ENCODE results near the gene PCDHB3.
A peak's percentile ranks its signal among the peaks of the same experiment; 100 is the strongest.
"Not testable (repeated sequence)": the region's sequence is repeated elsewhere in the genome, so short reads cannot be mapped to it uniquely, and the experiment has no call there.

PCDHB3 gene

DNA sequence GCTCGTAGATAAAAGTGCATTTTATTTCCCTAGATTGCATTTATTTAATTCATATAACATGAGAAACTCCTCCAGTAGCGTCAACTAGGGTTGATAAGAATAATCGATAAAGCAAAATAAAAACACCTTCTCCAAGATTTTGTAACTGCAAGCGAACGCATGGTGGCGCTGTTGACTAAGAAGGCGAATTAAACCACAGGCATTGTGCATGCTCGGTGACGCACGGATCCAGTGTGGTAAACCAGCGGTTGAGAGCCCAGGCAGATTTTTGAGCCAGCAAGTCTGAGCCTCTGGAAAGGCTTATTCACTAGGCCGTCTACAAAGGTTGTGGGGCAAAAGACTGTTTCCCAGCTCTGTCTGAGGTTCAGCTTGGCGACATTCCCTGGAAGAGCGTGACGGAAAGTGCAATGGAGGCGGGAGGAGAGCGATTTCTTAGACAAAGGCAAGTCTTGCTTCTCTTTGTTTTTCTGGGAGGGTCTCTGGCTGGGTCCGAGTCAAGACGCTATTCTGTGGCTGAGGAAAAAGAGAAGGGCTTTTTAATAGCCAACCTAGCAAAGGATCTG, at the start of gene PCDHB3:
TSS of gene PCDHB3 (plus strand) at position 231 of the 563 bp plus-strand sequence. CDS start at position 408, 177 bp downstream.
- no peak for FAIRE-seq

DNA sequence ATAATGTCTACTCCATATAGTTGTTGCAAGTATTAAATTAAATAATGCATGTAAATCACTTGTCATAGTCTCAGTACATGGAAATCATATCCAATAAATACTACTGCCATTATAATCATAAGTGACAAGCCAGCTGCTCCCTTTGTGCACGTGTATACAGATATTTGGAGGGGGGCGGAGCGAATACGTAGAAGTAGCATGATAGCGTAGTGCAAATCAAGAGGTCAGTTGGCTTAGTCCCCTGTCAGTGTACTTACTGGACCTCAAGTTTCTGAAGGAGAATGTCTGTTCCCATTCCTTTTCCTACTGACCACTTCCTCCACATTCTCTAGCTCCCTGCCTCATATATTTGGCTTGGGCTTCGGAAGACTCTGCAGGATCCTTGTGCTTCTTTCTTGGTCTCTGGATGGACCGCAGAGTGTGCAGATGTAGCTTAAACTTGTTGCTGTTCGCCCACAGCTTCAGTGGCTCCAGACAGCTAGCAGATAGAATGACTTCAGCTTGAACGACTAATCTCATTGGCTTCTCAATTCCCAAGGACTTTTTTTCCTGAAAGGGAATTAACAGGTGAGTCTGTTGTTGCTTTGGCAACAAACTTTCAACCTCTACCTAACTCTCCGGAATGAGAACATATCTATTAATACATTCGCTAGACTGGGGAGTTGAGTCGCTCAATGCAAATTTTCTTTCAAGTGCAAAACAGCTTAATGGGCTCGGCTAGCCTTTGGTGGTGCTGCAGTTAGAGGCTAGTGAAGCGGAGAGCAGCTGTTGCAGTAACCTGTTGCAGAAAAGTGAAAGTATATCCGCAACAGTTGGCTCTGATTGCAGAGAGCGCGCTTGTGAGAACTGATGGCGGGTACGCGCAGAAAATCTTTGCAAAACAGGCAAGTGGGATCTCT, 49.4 kb upstream of the PCDHB3 start, which contains the start of gene PCDHB1:
TSS of gene PCDHB1 (plus strand) at position 753 of the 899 bp plus-strand sequence. CDS start at position 850, 97 bp downstream.
- no peak for DNase-seq (ENCODE audit: low spot score)

More for the DNA sequence above, at the start of gene PCDHB3:
- no peak for DNase-seq (ENCODE audit: low spot score)

DNA sequence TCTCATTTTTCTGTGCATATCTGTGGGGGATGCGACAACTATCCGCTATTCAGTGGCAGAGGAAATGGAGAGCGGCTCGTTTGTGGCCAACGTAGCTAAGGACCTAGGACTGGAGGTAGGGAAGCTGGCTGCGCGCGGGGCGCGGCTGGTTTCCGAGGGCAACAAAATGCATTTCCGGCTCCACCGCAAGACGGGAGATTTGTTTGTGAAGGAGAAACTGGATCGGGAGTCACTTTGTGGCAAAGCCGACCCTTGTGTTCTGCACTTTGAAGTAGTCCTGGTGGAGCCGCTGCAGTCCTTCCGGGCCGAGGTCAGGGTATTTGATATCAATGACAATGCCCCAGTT, 48.8 kb upstream of the PCDHB3 start:
- DNase-seq (ENCODE audit: low spot score) (no peak), FAIRE-seq (no peak)

More for the DNA sequence above, 49.4 kb upstream of the PCDHB3 start, which contains the start of gene PCDHB1:
- no peak for FAIRE-seq

DNA sequence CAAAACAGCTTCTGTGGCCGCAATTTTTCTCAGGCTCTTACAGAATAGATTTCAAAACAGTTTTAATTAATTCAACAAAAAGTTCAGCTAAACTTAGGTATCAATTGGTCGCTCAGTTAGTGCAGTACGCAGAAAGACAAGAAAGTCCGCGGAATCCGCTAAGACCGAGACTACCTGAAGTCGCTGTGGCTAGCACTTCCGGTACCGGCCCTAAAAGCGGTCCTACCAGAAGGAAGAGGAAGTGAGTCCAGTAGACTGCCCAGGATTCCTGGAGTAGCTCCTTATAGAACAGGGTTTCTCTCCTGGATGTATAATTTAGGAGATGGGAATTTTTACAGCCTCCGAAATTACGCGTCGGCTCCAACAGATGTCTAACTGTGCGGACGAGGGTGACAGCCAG, 22.4 kb upstream of the PCDHB3 start:
- no peak for FAIRE-seq
- DNase-seq (ENCODE audit: low spot score) = no peak

DNA sequence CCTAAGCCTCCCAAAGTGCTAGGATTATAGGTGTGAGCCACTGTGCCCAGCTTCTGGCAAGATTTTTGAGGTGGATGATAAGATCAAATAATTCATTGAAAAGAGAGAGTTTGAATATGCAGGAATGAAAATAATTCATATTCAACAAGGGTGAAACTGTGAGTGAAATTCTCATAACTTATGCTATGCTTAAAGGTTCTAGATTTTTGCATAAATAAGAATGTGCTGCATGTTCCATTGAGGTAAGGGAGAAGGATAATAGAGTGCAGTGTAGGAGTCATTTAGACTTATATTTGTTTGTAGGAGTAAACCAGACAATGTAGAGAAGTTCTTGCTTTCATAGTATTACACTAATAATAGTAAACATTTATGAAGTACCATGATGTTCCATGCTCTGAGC, 18.0 kb upstream of the PCDHB3 start:
- no peak for DNase-seq (ENCODE audit: low spot score)
- FAIRE-seq = no peak

DNA sequence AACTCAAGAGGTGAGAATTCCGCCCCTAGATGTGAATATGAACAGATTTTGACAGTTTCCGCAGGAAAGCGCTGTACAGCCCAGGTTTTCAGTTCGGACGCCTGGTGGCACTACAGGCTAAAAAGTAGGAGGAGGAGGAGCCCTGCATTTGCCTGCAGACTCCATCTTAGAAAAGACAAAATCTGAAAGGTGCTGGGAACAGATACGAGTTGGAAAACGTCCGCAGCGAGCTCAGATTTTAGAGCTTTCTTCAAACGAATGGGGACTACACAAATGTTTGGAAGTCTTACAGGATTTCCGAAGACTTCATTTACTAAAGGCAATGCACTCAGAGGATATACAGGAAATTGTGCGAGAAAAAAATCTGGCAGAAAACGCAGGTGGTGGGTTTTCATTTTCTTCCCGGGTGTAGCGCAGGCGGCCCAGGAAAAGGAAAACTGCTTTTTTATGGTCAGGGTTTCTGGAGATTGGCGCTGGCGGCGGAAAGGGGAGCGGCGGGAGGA, 15.7 kb upstream of the PCDHB3 start:
- DNase-seq (ENCODE audit: low spot score) = peak; percentile 38
- FAIRE-seq = no peak

DNA sequence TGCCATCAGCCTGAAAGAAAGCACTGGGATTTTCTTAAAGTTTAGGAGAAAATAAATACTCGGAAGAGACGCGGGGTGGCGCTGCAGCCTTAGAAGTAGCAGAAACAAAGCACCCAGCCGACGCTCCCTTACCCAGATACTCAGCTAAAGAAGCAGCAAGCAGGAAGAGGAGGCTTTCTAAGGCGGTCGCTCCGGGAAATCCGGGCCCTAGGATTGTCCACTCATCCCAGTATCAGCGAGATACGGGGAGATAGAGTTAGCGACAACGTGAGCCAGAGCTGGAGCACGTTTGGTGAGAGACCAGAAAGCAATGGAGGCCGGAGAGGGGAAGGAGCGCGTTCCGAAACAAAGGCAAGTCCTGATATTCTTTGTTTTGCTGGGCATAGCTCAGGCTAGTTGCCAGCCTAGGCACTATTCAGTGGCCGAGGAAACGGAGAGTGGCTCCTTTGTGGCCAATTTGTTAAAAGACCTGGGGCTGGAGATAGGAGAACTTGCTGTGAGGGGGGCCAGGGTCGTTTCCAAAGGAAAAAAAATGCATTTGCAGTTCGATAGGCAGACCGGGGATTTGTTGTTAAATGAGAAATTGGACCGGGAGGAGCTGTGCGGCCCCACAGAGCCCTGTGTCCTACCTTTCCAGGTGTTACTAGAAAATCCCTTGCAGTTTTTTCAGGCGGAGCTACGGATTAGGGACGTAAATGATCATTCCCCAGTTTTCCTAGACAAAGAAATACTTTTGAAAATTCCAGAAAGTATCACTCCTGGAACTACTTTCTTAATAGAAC, 5.6 kb upstream of the PCDHB3 start, which contains the start of gene PCDHB2:
TSS of gene PCDHB2 (plus strand) at position 135 of the 782 bp plus-strand sequence. CDS start at position 311, 176 bp downstream.
- DNase-seq (ENCODE audit: low spot score) = peak; percentile 29
- no peak for FAIRE-seq

DNA sequence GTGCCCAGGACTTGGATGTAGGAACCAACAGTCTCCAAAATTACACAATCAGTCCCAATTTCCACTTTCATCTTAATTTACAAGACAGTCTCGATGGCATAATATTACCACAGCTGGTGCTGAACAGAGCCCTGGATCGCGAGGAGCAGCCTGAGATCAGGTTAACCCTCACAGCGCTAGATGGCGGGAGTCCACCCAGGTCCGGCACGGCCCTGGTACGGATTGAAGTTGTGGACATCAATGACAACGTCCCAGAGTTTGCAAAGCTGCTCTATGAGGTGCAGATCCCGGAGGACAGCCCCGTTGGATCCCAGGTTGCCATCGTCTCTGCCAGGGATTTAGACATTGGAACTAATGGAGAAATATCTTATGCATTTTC, 5.0 kb upstream of the PCDHB3 start:
- FAIRE-seq (no peak), DNase-seq (ENCODE audit: low spot score) (no peak)

DNA sequence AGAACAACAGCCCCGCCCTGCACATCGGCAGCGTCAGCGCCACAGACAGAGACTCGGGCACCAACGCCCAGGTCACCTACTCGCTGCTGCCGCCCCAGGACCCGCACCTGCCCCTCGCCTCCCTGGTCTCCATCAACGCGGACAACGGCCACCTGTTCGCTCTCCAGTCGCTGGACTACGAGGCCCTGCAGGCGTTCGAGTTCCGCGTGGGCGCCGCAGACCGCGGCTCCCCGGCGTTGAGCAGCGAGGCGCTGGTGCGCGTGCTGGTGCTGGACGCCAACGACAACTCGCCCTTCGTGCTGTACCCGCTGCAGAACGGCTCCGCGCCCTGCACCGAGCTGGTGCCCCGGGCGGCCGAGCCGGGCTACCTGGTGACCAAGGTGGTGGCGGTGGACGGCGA, 4.1 kb upstream of the PCDHB3 start:
- DNase-seq (ENCODE audit: low spot score); FAIRE-seq: not testable (repeated sequence)

DNA sequence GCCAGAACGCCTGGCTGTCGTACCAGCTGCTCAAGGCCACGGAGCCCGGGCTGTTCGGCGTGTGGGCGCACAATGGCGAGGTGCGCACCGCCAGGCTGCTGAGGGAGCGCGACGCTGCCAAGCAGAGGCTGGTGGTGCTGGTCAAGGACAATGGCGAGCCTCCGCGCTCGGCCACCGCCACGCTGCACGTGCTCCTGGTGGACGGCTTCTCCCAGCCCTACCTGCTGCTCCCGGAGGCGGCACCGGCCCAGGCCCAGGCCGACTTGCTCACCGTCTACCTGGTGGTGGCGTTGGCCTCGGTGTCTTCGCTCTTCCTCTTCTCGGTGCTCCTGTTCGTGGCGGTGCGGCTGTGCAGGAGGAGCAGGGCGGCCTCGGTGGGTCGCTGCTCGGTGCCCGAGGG, 3.7 kb upstream of the PCDHB3 start:
- DNase-seq (ENCODE audit: low spot score); FAIRE-seq: not testable (repeated sequence)

DNA sequence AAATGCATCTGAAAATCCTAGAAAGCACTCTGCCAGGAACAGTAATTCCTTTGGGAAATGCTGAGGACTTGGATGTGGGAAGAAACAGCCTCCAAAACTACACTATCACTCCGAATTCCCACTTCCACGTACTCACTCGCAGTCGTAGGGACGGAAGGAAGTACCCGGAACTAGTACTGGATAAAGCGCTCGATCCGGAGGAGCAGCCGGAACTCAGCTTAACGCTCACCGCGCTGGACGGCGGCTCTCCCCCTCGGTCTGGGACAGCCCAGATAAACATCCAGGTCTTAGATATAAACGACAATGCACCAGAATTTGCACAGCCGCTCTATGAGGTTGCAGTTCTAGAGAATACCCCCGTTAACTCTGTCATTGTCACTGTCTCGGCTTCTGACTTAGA, 786 bp downstream of the PCDHB3 start:
- DNase-seq (ENCODE audit: low spot score) = no peak
- no peak for FAIRE-seq

DNA sequence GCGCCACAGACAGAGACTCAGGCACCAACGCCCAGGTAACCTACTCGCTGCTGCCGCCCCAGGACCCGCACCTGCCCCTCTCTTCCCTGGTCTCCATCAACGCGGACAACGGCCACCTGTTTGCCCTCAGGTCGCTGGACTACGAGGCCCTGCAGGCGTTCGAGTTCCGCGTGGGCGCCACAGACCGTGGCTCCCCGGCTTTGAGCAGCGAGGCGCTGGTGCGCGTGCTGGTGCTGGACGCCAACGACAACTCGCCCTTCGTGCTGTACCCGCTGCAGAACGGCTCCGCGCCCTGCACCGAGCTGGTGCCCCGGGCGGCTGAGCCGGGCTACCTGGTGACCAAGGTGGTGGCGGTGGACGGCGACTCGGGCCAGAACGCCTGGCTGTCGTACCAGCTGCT, 1.8 kb downstream of the PCDHB3 start:
- not testable (repeated sequence) for DNase-seq (ENCODE audit: low spot score); FAIRE-seq

DNA sequence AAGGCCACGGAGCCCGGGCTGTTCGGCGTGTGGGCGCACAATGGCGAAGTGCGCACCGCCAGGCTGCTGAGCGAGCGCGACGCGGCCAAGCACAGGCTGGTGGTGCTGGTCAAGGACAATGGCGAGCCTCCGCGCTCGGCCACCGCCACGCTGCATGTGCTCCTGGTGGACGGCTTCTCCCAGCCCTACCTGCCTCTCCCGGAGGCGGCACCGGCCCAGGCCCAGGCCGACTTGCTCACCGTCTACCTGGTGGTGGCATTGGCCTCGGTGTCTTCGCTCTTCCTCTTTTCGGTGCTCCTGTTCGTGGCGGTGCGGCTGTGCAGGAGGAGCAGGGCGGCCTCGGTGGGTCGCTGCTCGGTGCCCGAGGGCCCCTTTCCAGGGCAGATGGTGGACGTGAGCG, 2.2 kb downstream of the PCDHB3 start:
- DNase-seq (ENCODE audit: low spot score); FAIRE-seq: not testable (repeated sequence)

DNA sequence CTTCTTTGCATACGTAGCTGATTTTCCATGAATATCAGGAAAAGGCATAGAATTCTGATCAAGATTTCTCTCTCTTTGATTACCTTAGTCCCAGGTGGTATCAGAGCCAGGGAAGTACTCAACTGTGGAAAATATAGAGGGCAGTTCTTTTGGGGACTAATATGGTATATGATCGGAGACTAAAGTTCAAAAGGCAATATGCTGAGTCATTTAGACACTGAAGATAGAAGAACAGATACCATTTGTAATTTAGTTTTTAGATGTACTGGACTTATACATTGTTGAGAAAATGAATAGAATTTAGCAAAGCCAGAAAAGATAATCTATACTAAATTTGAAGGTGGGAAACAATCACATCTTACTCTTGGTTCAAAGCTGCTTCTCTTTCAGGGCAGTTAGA, 5.1 kb downstream of the PCDHB3 start:
- FAIRE-seq = no peak
- no peak for DNase-seq (ENCODE audit: low spot score)

DNA sequence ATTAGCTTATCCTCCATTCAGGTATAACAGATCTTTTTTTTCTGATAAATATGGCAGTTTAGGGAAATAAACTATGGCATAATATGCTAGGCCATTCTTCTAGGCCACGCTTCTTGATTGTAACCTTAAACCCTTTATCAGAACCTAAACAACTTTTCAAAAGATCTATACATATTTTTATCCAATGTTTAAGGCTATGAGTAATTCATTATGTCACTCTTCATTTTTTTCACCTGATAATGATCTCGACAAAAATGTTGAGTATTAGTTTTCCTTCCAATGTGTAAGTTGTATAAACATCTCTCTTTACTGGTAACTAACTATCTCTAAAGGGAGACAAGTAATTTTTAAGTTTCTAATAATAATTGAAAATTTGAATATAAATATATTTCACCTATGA, 19.0 kb downstream of the PCDHB3 start:
- DNase-seq (ENCODE audit: low spot score) (no peak), FAIRE-seq (no peak)

DNA sequence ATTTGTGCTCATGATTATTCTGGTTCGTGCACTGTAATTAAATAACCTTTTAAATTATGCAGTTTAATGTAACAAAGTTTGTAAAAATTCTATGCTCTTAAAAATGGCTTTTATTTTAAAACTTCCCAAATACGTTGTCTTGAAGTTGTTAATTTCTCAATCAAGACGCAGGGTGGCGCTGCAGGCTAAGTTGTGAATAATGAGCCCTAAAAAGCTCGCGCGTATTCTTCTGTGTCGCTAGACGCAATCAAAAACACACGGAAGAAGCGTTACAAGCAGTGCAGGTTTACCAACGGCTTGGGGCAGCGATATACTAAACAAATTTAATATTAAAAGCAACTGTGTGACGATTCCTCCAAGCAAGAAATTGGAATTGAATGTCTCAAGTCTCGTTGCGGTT, 21.3 kb downstream of the PCDHB3 start, which contains the start of gene PCDHB4:
TSS of gene PCDHB4 (plus strand) at position 256 of the 400 bp plus-strand sequence. CDS start 181 bp downstream, outside the sequence.
- DNase-seq (ENCODE audit: low spot score) = no peak

DNA sequence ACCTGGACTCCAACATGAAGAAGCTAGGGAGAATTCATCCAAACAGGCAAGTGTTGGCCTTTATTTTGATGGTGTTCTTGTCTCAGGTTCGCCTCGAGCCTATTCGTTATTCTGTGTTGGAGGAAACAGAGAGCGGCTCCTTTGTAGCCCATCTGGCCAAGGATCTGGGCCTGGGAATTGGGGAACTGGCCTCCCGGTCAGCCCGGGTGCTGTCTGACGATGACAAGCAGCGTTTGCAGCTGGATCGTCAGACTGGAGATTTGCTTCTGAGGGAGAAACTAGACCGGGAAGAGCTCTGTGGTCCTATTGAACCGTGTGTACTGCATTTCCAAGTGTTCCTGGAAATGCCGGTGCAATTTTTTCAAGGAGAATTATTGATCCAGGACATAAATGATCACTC, 21.7 kb downstream of the PCDHB3 start:
- FAIRE-seq = no peak
- DNase-seq (ENCODE audit: low spot score) = no peak

More for the DNA sequence above, 21.3 kb downstream of the PCDHB3 start, which contains the start of gene PCDHB4:
- FAIRE-seq = no peak

DNA sequence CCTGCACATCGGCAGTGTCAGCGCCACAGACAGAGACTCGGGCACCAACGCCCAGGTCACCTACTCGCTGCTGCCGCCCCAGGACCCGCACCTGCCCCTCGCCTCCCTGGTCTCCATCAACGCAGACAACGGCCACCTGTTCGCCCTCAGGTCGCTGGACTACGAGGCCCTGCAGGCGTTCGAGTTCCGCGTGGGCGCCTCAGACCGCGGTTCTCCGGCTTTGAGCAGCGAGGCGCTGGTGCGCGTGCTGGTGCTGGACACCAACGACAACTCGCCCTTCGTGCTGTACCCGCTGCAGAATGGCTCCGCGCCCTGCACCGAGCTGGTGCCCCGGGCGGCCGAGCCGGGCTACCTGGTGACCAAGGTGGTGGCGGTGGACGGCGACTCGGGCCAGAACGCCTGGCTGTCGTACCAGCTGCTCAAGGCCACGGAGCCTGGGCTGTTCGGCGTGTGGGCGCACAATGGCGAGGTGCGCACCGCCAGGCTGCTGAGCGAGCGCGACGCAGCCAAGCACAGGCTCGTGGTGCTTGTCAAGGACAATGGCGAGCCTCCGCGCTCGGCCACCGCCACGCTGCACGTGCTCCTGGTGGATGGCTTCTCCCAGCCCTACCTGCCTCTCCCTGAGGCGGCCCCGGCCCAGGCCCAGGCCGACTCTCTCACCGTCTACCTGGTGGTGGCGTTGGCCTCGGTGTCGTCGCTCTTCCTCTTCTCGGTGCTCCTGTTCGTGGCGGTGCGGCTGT, 23.3 kb downstream of the PCDHB3 start:
- not testable (repeated sequence) for DNase-seq (ENCODE audit: low spot score); FAIRE-seq

DNA sequence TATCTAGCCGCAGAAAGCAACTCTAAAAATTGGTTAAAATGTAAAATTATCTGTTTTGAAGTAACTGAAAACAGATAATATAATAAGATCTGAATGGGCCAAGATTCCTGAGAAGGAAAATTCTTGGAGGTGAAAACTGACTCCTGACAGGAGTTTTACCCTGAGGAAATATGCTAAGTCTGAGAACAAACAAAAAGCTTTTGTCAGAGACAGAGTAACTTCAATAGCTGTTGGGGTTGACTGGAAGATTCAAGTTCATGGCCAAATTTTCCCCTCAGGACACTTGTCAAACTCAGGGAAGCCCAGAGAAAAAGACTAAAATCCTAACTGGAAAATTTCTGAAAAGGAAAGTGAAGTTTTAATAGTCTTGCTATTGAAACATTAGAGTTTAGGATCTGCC, 27.0 kb downstream of the PCDHB3 start:
- FAIRE-seq = no peak

DNA sequence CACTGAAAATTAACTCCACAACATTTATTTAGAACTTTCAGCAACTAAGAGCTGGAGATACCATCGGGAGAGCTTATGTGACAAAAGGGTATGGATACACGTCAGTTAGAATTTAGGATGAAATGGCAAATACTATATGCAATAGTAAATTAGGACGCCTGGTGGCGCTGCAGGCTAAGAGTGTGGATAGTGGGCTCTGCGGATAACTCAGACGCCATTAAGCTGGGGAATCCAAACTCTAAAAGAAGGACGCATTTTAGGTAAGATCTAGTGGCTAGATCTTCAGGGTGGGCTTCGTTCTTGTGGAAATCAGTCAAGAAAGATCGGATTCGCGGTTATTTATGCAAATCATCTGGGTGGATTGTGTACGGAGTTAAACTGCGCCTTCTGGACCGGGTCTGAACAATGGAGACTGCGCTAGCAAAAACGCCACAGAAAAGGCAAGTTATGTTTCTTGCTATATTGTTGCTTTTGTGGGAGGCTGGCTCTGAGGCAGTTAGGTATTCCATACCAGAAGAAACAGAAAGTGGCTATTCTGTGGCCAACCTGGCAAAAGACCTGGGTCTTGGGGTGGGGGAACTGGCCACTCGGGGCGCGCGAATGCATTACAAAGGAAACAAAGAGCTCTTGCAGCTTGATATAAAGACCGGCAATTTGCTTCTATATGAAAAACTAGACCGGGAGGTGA, 34.9 kb downstream of the PCDHB3 start, which contains the start of gene PCDHB5:
TSS of gene PCDHB5 (plus strand) at position 177 of the 688 bp plus-strand sequence. CDS start at position 406, 229 bp downstream.
- DNase-seq (ENCODE audit: low spot score) = no peak
- FAIRE-seq = no peak

More for the DNA sequence above, 27.0 kb downstream of the PCDHB3 start:
- DNase-seq (ENCODE audit: low spot score) = no peak

Measured in RCC 7860 (cell line).